Neural crest cell (in vitro differentiated cells): ENCODE results near the gene TMEM151B. TPM values are rescaled to one million over a fixed set of nuclear protein-coding genes. Genes with fewer than 3 reads are reported as not detected.

ENCODE experiments used
- DNase-seq: peaks from one replicate; pipeline ENCODE4 v3.0.0; 2021; ENCODE audit warnings: low read depth, mixed read lengths, low spot score
- H3K27ac Mint-ChIP-seq: one replicate; pipeline ENCODE4 v1.8.0; 2021; ENCODE audit warnings: mild to moderate bottlenecking, mixed read lengths; ENCODE audit not compliant: unreplicated experiment
- H3K27me3 Mint-ChIP-seq: 2 replicates; pipeline ENCODE4 v1.8.0; 2021; ENCODE audit warnings: low read depth, mild to moderate bottlenecking, mixed read lengths
- H3K36me3 Mint-ChIP-seq: 2 replicates; pipeline ENCODE4 v1.8.0; 2021; ENCODE audit warnings: low read depth, mild to moderate bottlenecking, mixed read lengths
- H3K4me1 Mint-ChIP-seq: 2 replicates; pipeline ENCODE4 v1.8.0; 2021; ENCODE audit warnings: mixed read lengths
- H3K4me3 Mint-ChIP-seq: one replicate; pipeline ENCODE4 v1.8.0; 2021; ENCODE audit warnings: mild to moderate bottlenecking, mixed read lengths
- H3K9me3 Mint-ChIP-seq: 2 replicates; pipeline ENCODE4 v1.8.0; 2021; ENCODE audit warnings: mixed read lengths
- total RNA-seq: library from RNA; stranded (reverse); gene quantifications from 2 replicates; pipeline ENCODE4 v1.2.1, GENCODE V29; 2021
- TF ChIP-seq, protein P1 (sequence below): fragments of 200-600 bp; sonication (generic); conservative IDR thresholded peaks from 2 replicates; pipeline ENCODE4 v1.5.0; 2021; ENCODE audit warnings: antibody characterized with exemption, mild to moderate bottlenecking

The TMEM151B gene
- total RNA-seq, 1 donor from 2014 or later, result 21.2 TPM

DNA sequence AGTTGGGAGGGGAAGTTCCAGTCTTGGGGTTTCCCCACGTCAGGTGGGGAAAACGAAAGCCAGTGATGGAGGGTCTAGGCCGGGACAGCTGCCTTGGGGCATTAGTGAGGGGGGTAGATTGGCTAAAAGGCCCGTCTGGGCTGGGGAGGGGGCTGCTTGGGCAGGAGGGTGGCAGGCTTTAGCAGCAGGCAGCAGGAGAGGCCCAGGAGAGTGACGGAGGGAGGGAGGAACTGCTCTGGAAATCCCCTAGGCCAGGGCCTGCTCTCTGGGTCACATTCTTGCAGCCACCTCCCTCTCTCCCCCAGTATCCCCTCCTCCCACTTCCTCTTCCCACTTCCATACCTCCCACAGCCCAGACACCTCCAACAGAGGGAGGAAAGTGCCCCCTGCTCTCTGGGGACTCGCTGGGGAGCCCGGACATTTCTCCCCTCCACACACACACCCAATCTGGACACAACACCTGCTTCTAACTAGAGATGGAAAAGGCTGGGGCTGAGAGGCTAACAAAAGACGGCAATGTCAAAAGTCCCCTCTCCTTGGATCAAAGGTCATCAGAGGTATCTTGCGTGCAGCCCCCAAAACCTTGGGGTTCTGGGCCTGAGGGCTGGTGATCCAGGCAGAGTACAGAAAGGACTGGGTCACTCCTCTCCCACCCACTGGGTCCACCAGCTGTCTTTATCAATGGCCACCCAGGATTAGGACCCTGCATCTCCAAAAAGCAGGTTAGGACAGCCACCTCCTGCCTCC, 6.7 kb upstream of the TMEM151B start:
- TF ChIP-seq, protein P1, sequence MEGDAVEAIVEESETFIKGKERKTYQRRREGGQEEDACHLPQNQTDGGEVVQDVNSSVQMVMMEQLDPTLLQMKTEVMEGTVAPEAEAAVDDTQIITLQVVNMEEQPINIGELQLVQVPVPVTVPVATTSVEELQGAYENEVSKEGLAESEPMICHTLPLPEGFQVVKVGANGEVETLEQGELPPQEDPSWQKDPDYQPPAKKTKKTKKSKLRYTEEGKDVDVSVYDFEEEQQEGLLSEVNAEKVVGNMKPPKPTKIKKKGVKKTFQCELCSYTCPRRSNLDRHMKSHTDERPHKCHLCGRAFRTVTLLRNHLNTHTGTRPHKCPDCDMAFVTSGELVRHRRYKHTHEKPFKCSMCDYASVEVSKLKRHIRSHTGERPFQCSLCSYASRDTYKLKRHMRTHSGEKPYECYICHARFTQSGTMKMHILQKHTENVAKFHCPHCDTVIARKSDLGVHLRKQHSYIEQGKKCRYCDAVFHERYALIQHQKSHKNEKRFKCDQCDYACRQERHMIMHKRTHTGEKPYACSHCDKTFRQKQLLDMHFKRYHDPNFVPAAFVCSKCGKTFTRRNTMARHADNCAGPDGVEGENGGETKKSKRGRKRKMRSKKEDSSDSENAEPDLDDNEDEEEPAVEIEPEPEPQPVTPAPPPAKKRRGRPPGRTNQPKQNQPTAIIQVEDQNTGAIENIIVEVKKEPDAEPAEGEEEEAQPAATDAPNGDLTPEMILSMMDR, result no peak
- Mint-ChIP-seq H3K27me3 (peaks cover 3% of the 10 kb centered on the region), H3K4me3 (peak overlapping the region; percentile 96), H3K9me3 (no peaks in the 10 kb centered on the region), H3K4me1 (peaks cover 52% of the 10 kb centered on the region), H3K36me3 (no peaks in the 10 kb centered on the region), H3K27ac (peak overlapping the region; percentile 87)
- DNase-seq, result no peak

DNA sequence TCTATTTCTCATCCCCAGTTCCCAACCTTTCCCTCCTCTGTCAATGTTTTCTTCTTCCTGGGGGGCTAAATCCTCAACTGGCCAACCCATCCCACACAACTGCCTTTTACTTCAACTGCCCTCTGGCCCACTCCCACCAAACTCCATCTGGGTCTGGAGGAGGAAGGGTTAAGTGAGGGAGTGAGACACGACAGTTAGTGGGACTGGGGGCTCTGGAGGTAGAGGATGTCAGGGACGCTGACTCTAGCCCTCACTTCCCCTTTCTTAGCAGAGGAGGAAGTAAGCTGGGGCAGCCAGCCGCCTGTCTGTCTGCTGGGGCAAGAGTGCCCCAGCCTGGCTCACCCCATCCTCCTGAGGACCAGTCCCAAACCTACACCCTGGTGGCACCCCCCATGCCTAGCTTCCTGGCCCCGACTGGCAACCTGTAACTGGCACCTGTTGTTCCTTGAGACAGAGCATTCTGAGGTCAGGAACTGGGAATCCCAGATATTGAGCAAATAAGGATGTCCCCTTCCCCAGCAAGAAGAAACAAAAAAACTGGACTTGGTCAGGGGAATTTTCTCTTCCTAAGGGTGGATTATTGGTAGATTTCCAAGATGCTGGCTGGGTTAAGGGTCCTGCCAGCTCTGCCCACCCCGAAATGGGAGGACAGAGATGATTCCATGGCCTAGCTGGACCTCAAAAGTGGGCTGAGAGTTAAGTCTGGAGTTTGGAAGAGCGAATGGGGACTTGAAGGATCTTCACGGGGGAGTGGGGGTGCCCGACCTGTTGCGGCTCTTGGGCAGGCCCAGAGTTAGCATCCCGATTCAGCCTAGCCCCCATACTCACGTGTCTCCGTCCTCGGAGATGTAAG, 5.9 kb upstream of the TMEM151B start:
- TF ChIP-seq, protein P1, result no peak
- no peaks in the 10 kb centered on the region for H3K9me3 Mint-ChIP-seq
- peak overlapping the region; percentile 89 for H3K27ac Mint-ChIP-seq
- peaks cover 58% of the 10 kb centered on the region for H3K4me1 Mint-ChIP-seq
- no peak for DNase-seq
- peak overlapping the region; percentile 96 for H3K4me3 Mint-ChIP-seq
- H3K36me3 Mint-ChIP-seq, result no peaks in the 10 kb centered on the region
- peaks cover 12% of the 10 kb centered on the region for H3K27me3 Mint-ChIP-seq

- DNase-seq, result peak; percentile 94
- TF ChIP-seq, protein P1, result peak; percentile 44
- H3K9me3 Mint-ChIP-seq, result no peaks in the 10 kb centered on the region
- H3K27me3 Mint-ChIP-seq, result peaks cover 19% of the 10 kb centered on the region
- no peaks in the 10 kb centered on the region for H3K36me3 Mint-ChIP-seq
- H3K27ac Mint-ChIP-seq, result peak within 1 kb of the TSS; percentile 89
- peaks cover 66% of the 10 kb centered on the region for H3K4me1 Mint-ChIP-seq
- peak within 1 kb of the TSS; percentile 96 for H3K4me3 Mint-ChIP-seq
Measured at GRCh38 chr6:44265007-44265721, 5.1 kb upstream of the TMEM151B start, which contains the start of gene NFKBIE. Gene NFKBIE (minus strand): TSS chr6:44265551. CDS start chr6:44265346, 205 bp downstream.

GRCh38 chr6:44265722-44266233, 4.5 kb upstream of the TMEM151B start:
- H3K27me3 Mint-ChIP-seq, result peaks cover 19% of the 10 kb centered on the region

More at GRCh38 chr6:44265722-44266233, 4.5 kb upstream of the TMEM151B start:
- Mint-ChIP-seq H3K27ac (no peak overlapping the region), H3K4me1 (peaks cover 66% of the 10 kb centered on the region), H3K9me3 (no peaks in the 10 kb centered on the region), H3K4me3 (peak overlapping the region; percentile 89), H3K36me3 (no peaks in the 10 kb centered on the region)
- DNase-seq, result no peak
- TF ChIP-seq, protein P1, result no peak
